B cell (primary cell): ENCODE results near the gene EGFL6. TPM values are rescaled to one million over a fixed set of nuclear protein-coding genes. Genes with fewer than 3 reads are reported as not detected.
"Not testable (repeated sequence)": the region's sequence is repeated elsewhere in the genome, so short reads cannot be mapped to it uniquely, and the experiment has no call there.

ENCODE experiments used
- ATAC-seq: fragments of 200-7000 bp; cut with Tn5 transposase; one replicate; pipeline ENCODE4 v1.10.0; 2021; ENCODE audit warnings: low read depth, mild to moderate bottlenecking, moderate number of reproducible peaks, moderate library complexity
- CTCF ChIA-PET: fragments of 350-600 bp; sonication (Branson Sonifier 250); formaldehyde crosslinking; loops from one replicate; lab custom pipeline; 2021; ENCODE audit warnings: antibody characterized with exemption, inconsistent platforms; lab: Charles Lee
- POLR2A ChIA-PET: fragments of 350-600 bp; sonication (Branson Sonifier 250); formaldehyde crosslinking; loops from one replicate; lab custom pipeline; 2021; ENCODE audit warnings: antibody characterized with exemption; lab: Charles Lee
- DNase-seq: peaks from one replicate; pipeline ENCODE4 v3.0.0; 2013
- H2AFZ ChIP-seq: 2 replicates; pipeline ENCODE4 v1.6.1; 2012; ENCODE audit warnings: mild to moderate bottlenecking, low read depth, low read length; ENCODE audit not compliant: insufficient read depth, poor library complexity, severe bottlenecking
- H3K27ac ChIP-seq, 2 donors: 1 replicate in 1 of 2; 2 replicates in 1 of 2; pipeline ENCODE4 v1.5.1; 2012 to 2013; ENCODE audit warnings: low read length in 2 of 2, mild to moderate bottlenecking in 2 of 2, moderate library complexity in 1 of 2
- H3K27me3 ChIP-seq, 4 experiments: fragments of 200-600 bp in 1 of 4; sonication (generic) in 1 of 4; replicated peaks in 1 of 4; 1 replicate in 2 of 4; 2 replicates in 2 of 4; pipeline versions ENCODE4 v1.6.1 to v1.7.0; 2013 to 2016; ENCODE audit warnings: low read length in 3 of 4, mild to moderate bottlenecking in 2 of 4, mixed read lengths in 1 of 4, moderate library complexity in 1 of 4; ENCODE audit not compliant: insufficient read depth in 4 of 4, control insufficient read depth in 3 of 4; ENCODE audit errors: control extremely low read depth in 1 of 4
- H3K36me3 ChIP-seq, 2 experiments: replicated peaks in 1 of 2; 1 replicate in 1 of 2; 2 replicates in 1 of 2; pipeline versions ENCODE4 v1.6.1 to v1.7.1; 2013; ENCODE audit warnings: low read length in 1 of 2; ENCODE audit not compliant: insufficient read depth in 2 of 2, control insufficient read depth in 1 of 2; ENCODE audit errors: control extremely low read depth in 1 of 2, extremely low read depth in 1 of 2
- H3K4me1 ChIP-seq, 2 donors: fragments of 200-600 bp in 1 of 2; sonication (generic) in 1 of 2; 1 replicate in 1 of 2; 2 replicates in 1 of 2; pipeline versions ENCODE4 v1.5.1 to v1.6.1; 2013 to 2017; ENCODE audit warnings: low read length in 2 of 2; ENCODE audit not compliant: control insufficient read depth in 2 of 2, insufficient read depth in 2 of 2
- H3K4me2 ChIP-seq: replicated peaks from 2 replicates; pipeline ENCODE3; 2012; ENCODE audit warnings: mild to moderate bottlenecking, low read depth, low read length; ENCODE audit not compliant: poor library complexity, severe bottlenecking
- H3K4me3 ChIP-seq, 5 experiments: fragments of 200-600 bp in 1 of 5; sonication (generic) in 1 of 5; 1 replicate in 3 of 5; 2 replicates in 2 of 5; pipeline versions ENCODE4 v1.5.1 to v1.7.0; 2011 to 2016; ENCODE audit warnings: low read length in 4 of 5, mild to moderate bottlenecking in 4 of 5, low read depth in 2 of 5, control low read depth in 1 of 5, moderate library complexity in 1 of 5; ENCODE audit not compliant: insufficient read depth in 1 of 5; ENCODE audit errors: control extremely low read depth in 1 of 5, extremely low read depth in 1 of 5
- H3K79me2 ChIP-seq: fragments of 200-600 bp; sonication (generic); one replicate; pipeline ENCODE4 v1.6.0; 2016; ENCODE audit warnings: low read length; ENCODE audit not compliant: control insufficient read depth, insufficient read depth
- H3K9ac ChIP-seq: fragments of 200-600 bp; sonication (generic); 2 replicates; pipeline ENCODE4 v1.6.1; 2017; ENCODE audit warnings: mild to moderate bottlenecking, low read length, moderate library complexity
- H3K9me3 ChIP-seq, 3 donors: one replicate each; pipeline versions ENCODE4 v1.6.1 to v1.7.1; 2013; ENCODE audit warnings: low read length in 2 of 3; ENCODE audit not compliant: control insufficient read depth in 2 of 3, insufficient read depth in 1 of 3; ENCODE audit errors: control extremely low read depth in 1 of 3
- H4K20me1 ChIP-seq: 2 replicates; pipeline ENCODE4 v1.6.0; 2012; ENCODE audit warnings: mild to moderate bottlenecking, low read length; ENCODE audit not compliant: insufficient read depth, control insufficient read depth, poor library complexity, severe bottlenecking
- H3K27ac Mint-ChIP-seq: one replicate; pipeline ENCODE4 v1.8.0; 2021; ENCODE audit warnings: mixed read lengths
- H3K27me3 Mint-ChIP-seq: one replicate; pipeline ENCODE4 v1.8.0; 2021; ENCODE audit warnings: mixed read lengths
- H3K4me1 Mint-ChIP-seq: one replicate; pipeline ENCODE4 v1.8.0; 2021; ENCODE audit warnings: mixed read lengths
- H3K4me3 Mint-ChIP-seq: one replicate; pipeline ENCODE4 v1.8.0; 2021; ENCODE audit warnings: mixed read lengths
- H3K9me3 Mint-ChIP-seq: one replicate; pipeline ENCODE4 v1.8.0; 2022; ENCODE audit warnings: mixed read lengths; ENCODE audit not compliant: insufficient read depth
- EZH2 ChIP-seq: IDR thresholded peaks from 2 replicates; pipeline ENCODE4 v1.6.1; 2012; ENCODE audit warnings: borderline replicate concordance, low read depth, mild to moderate bottlenecking, moderate library complexity, low read length; ENCODE audit not compliant: insufficient read depth, poor library complexity, severe bottlenecking
- WGBS: methylation state at CpG from one replicate; pipeline ENCODE4 v1.1.5; 2013; ENCODE audit warnings: missing lambda C conversion rate; ENCODE audit not compliant: insufficient coverage; 5-methylcytosine and 5-hydroxymethylcytosine counted together
- intact Hi-C: fragments of 100-400 bp; cut with micrococcal nuclease; formaldehyde crosslinking; loops from one replicate; pipeline ENCODE4 v1.10.0; 2022
- polyA plus RNA-seq: library from polyadenylated mRNA; depleted of rRNA; stranded (reverse); fragments of >200 nt; gene quantifications from 2 replicates; pipeline ENCODE4 v1.2.3, GENCODE V29; 2012
- total RNA-seq, 2 donors: library from RNA; stranded (reverse); fragments of 120-200 nt in 1 of 2; gene quantifications; 1 replicate in 1 of 2; 2 replicates in 1 of 2; pipeline versions ENCODE4 v1.2.3 to v1.2.4, GENCODE V29; 2013 to 2022
- TF ChIP-seq, protein P1 (sequence below): fragments of 200-600 bp; IDR thresholded peaks from one replicate; pipeline ENCODE4 v1.8.0; 2022; ENCODE audit warnings: antibody characterized with exemption, mild to moderate bottlenecking

The EGFL6 gene
- total and polyA plus RNA-seq, 2 donors (not counting 1 experiment from before 2014, with no cell fraction given): not detected

DNA sequence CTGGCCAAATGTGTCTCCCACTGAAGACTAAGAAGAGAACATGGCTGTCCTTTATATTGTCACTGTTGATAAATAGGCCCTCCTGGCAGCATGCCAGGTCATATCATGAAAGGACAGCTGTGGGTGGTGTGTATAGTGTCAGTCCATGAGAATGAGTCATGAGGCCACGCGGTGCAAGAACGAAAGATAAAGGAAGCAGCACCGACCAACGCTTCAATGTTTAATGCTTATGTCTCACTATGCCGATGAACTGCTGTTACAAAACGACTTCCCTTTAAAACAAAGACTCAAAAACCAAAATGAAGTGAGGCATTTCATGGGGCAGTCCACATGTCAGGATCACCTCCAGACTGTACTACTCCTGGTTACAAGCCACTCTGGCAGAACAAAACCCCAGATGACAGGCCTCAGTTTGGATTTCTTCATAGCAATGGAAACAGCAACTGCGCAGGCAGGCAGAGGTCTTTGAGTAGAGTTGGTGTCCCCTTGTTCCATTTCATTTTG is 78.4 kb downstream of the EGFL6 start:
- 45% methylated on average over 4 of the region's 8 CpGs for WGBS
- ChIA-PET CTCF (no interaction called here), POLR2A (no interaction called here)
- intact Hi-C loops: no loop called here
- Mint-ChIP-seq H3K27me3 (no peaks in the 10 kb centered on the region), H3K9me3 (no peaks in the 10 kb centered on the region), H3K4me3 (no peak overlapping the region), H3K4me1 (peaks cover 6% of the 10 kb centered on the region), H3K27ac (no peak overlapping the region)
- ATAC-seq (no peak), DNase-seq (no peak)
- H3K9me3 ChIP-seq: no peaks in the 10 kb centered on the region
- H3K4me2 ChIP-seq: no peak overlapping the region
- no peaks in the 10 kb centered on the region for H3K36me3 ChIP-seq
- peaks cover 6% of the 10 kb centered on the region in 2 donors for H3K4me1 ChIP-seq
- no peaks in the 10 kb centered on the region for H3K79me2 ChIP-seq
- peaks cover 0 to 15% (median 0%) of the 10 kb centered on the region in 4 experiments for H3K27me3 ChIP-seq
- H3K4me3 ChIP-seq: no peak overlapping the region
- H3K9ac ChIP-seq: no peak overlapping the region
- no peak overlapping the region for H2AFZ ChIP-seq
- no peak for TF ChIP-seq EZH2
- TF ChIP-seq, protein P1, sequence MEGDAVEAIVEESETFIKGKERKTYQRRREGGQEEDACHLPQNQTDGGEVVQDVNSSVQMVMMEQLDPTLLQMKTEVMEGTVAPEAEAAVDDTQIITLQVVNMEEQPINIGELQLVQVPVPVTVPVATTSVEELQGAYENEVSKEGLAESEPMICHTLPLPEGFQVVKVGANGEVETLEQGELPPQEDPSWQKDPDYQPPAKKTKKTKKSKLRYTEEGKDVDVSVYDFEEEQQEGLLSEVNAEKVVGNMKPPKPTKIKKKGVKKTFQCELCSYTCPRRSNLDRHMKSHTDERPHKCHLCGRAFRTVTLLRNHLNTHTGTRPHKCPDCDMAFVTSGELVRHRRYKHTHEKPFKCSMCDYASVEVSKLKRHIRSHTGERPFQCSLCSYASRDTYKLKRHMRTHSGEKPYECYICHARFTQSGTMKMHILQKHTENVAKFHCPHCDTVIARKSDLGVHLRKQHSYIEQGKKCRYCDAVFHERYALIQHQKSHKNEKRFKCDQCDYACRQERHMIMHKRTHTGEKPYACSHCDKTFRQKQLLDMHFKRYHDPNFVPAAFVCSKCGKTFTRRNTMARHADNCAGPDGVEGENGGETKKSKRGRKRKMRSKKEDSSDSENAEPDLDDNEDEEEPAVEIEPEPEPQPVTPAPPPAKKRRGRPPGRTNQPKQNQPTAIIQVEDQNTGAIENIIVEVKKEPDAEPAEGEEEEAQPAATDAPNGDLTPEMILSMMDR: no peak
- no peak overlapping the region for H3K27ac ChIP-seq
- H4K20me1 ChIP-seq: no peaks in the 10 kb centered on the region

DNA sequence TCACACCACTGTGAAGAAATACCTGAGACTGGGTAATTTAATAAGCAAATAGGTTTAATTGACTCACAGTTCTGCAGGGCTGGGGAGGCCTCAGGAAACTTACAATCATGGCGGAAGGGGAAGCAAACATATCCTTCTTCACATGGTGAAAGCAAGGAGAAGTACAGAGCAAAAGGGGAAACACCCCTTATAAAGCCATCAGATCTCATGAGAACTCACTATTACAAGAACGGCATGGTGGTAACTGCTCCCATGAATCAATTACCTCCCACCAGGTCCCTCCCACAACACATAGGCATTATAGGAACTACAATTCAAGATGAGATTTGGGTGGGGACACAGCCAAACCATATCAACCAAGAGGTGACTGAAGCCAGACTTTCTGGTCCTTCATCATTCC is 78.9 kb downstream of the EGFL6 start:
- ATAC-seq, H2AFZ ChIP-seq, CTCF ChIA-PET, H3K36me3 ChIP-seq, POLR2A ChIA-PET, H3K4me3 Mint-ChIP-seq, H3K27ac Mint-ChIP-seq, H4K20me1 ChIP-seq, H3K9me3 ChIP-seq, H3K79me2 ChIP-seq, H3K27ac ChIP-seq, H3K4me3 ChIP-seq, H3K4me1 Mint-ChIP-seq, H3K9me3 Mint-ChIP-seq, H3K27me3 Mint-ChIP-seq, intact Hi-C loops, H3K9ac ChIP-seq, DNase-seq, H3K4me2 ChIP-seq, H3K4me1 ChIP-seq: not testable (repeated sequence)
- no CpG with 5 or more reads among the region's 2 CpGs for WGBS
- H3K27me3 ChIP-seq: peaks cover 0 to 15% (median 0%) of the 10 kb centered on the region in 4 experiments
